SK-N-DZ (cell line): ENCODE measurements around the gene STAU1.
"Not testable (repeated sequence)": the region's sequence is repeated elsewhere in the genome, so short reads cannot be mapped to it uniquely, and the experiment has no call there.

Source experiments
- DNase-seq: peaks from one replicate; pipeline ENCODE4 v3.0.0-alpha.2; 2015; ENCODE audit warnings: low spot score

STAU1 gene

GRCh38 chr20:49166534-49167449 is 21.3 kb downstream of the STAU1 start:
- DNase-seq, result no peak

DNA sequence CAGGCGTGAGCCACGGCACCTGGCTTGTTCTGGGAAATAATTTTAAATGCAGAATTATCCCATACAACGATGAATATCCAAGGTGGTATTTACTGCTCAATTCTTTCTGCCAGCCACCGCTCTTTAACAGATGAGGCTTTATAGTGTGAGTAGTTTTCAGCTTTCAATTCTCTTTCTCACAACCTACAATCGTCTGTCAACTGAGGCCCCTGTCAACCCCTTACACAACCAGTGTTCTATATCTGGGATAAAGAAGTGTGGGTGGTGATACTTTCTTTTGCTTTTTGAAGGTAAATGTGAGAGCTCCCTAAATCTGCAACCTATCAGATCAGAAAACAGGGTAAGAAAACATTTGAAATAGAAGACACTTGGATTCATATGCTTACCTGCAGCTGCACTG is 22.5 kb downstream of the STAU1 start:
- DNase-seq, result no peak

GRCh38 chr20:49163696-49164095 is 24.4 kb downstream of the STAU1 start:
- no peak for DNase-seq

DNA sequence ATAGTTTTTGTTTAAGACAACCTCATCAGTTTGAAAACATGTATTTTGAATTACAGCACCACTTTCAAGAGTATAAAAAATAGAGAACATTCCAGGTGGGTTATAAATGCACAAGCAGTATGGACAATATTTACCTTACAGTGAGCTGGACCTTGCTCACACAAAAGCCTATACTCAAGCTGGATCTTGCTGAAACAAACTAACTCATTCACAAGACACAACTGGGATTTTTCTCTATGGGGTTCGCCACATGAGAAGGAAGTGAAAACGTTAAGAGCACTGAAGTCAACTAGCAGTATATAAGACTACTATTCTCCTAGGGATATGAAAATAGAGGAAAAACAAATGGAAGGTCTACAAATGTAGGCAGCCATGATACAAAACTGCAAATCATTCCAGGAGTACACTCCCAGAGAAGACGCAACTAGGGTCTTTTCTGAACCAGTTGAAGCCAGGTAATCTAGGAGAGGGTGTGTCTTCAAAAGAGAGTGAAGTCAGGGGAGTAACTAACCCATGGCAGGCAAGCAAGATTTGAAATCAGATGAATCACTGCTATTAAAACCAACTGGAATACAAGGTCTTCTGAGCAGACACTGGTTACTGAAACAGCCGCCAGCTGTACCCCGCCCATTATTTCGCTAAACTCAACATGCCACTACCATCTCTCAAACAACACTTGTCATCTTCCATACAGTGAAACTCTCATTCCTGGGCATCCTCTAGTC is 26.5 kb downstream of the STAU1 start:
- DNase-seq, result no peak

DNA sequence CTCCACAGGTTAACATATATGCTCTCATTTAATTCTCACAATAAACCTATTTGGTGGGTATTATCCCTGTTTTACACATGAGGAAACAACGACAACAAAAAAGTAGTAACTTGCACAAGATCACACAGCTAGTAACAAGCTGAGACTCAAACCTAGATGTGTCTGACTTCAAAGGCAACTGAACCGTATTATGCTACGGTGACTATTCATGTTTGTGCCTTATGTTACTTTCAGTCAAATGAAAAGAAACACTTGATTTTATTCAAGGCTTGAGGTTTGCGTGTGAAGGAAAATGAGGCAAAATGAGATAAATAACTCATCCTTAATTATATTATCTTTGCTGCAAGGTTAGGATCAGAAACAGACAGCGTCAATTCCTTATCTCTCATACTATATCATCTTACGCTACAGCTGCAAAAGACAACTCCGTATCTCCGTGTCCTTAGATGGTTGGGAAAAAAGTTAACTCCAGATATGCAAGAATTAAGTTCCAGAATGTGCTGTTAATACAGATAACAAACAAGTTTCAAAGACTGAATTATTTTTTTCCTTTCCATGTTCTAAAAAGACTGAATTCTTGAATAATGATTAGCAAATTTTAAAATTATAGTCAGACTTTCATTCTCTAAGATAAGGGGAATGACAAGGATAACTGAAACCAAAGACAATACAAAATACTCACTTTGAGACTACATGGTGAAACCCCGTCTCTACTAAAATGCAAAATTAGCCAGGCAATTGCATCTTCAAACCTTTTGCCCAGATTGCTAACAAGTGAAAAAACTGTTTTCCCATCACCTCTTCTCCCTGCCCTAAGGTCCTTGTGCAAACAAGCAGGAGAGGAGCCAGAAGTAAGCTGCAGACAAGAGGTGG is 27.8 kb downstream of the STAU1 start:
- DNase-seq, result peak; percentile 77

GRCh38 chr20:49157146-49157545 is 31.0 kb downstream of the STAU1 start:
- no peak for DNase-seq

- DNase-seq, result no peak
These were observed 31.7 kb downstream of the STAU1 start for GRCh38 chr20:49156481-49156880.

DNA sequence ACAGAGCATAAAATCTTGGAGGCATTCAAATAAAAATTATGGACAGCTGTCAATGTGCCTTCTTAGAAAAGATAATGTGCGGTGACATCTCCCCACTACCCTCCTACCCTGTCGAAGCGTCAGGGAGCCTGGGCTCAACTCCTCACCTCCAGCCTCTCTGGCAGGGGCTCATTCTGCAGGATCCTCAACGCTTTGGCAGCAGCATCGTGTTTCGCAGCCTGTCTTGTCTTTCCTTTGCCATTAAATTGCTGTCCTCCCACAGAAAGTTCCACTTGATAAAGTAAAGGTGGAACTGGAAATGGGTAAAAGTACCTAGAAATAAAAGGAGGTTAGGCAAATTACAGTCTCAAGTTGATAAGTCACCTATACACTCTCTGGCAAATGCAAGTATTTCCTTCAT is 36.7 kb downstream of the STAU1 start:
- no peak for DNase-seq

DNA sequence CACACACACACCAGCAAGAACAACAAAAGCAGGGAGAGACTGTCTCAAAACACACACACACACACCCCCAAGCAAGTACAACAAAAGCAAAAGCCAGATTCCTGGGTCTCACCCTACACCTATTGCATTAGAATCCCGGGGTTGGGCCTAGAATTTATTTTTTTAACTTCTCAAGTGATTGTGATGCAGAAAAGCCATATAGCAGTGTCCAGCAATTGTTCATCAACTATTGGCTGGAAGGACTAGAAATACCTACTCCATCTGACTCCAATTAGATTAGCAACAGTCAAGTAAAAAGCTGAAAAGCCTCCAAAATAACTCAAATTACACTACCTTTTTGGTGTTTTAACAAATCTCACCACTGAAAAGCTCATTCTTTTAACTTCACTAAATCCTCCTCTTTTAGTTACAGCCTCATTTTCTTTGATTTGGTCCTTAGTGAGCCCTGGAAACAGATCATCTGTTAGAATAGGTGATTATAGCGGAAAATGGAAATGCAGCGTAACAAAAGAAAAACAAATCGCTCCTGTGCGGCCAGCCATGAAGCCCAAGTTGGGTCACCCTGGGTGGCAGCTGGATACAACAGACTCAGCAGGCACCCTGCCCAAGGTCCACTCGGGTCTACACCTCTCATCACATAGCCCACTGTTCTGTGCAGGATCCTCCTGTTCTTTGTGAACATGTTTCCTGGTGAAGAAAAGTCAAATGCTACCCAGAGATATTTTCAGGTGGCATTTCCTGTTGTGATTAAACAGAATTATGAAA is 38.7 kb downstream of the STAU1 start:
- DNase-seq, result no peak

GRCh38 chr20:49148601-49149000 is 39.5 kb downstream of the STAU1 start:
- DNase-seq, result no peak

GRCh38 chr20:49147296-49147695 is 40.8 kb downstream of the STAU1 start:
- no peak for DNase-seq

DNA sequence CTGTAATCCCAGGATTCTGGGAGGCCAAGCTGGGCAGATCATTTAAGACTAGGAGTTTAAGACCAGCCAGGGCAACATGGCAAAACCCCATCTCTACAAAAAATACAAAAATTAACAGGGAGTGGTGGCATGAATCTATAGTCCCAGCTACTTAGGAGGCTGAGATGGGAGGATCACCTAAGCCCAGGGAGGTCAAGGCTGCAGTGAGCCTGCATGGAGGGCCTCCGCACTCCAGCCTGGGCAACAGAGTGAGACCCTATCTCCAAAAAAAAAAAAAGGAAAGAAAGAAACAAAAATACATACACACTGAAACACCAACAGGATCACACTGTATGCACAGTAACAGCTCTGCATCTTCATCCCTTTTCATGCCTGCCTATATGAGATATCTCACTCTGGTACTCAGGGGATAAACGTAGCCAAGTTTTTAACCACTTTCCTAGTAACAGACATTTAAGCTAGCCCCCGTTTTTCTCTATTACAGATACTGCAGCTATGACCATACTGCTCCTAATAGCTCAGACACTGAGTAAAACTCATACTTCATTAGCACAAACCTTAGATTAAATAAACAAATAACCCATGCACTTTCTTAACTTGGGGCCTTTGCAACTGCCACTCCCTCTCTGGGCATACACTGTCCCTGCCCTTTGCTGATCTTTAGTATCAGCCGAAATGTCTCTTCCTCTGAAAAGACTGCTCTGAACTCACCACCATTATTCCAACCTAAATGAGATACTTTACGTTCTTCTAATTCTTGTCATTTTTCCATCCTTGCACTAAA is 41.5 kb downstream of the STAU1 start:
- no peak for DNase-seq

GRCh38 chr20:49140834-49141233 is 47.3 kb downstream of the STAU1 start:
- no peak for DNase-seq

DNA sequence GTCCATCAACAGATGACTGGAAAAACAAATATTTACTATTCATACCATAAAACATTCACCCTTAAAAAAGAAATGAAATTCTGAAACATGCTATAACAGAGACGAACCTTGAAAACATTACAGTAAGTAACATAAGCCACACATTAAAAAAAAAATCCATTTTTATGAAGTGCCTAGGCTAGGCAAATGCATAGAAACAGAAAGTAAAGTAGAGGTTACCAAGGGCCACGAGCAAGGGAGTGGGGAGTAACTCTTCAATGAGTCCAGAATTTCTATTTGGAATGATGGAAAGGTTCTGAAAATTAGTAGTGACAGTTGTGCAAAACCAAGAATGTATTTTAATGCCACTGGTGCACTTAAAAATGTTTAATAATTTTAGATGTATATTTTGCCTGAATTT is 47.7 kb downstream of the STAU1 start:
- no peak for DNase-seq

DNA sequence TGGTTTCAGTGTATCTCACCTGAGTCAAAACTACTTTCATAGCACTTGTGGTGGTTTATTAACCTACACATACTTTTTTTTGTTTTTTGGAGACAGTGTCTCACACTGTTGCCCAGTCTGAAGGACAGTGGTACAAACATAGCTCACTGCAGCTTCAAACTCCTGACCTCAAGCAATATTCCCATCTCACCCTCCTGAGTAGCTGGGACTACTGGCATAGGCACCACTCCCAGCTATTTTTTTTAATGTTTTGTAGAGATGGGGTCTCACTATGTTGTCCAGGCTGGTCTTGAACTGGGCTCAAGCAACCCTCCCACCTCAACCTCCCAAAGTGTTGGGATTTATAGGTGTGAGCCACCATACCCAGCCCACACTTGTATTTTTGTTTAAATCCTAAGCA is 49.7 kb downstream of the STAU1 start:
- no peak for DNase-seq

DNA sequence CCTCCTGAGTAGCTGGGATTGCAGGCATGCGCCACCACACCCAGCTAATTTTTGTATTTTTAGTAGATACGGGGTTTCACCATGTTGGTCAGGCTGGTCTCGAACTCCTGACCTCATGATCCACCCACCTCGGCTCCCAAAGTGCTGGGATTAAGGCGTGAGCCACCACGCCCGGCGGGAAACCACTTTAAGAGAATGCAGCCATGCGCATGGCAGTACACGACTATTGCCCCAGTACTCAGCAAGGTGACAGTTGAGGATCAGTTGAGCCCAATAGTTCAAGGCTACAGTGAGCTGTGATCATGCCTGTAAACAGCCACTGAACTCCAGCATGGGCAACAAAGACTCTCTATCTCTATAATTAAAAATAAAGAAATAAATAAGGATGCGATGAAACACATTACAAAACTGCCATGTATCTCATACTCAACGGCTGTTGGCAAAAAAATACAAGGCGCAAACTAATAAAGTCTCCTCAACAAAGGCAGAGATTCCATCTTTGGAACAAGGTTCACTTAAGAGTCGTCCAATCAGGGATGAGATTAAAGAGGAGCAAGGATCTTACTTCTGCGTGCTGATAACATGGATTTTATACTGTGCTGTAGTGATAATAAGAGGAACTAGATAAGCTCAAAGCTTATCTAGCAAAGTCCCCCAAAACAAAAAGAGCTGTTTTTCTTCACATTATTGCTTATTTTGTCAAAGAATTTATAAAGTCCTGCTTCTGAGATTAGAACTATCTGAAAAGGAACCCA is 51.1 kb downstream of the STAU1 start:
- DNase-seq, result no peak

- DNase-seq, result not testable (repeated sequence)
These were observed 53.3 kb downstream of the STAU1 start for GRCh38 chr20:49134797-49135196.

DNA sequence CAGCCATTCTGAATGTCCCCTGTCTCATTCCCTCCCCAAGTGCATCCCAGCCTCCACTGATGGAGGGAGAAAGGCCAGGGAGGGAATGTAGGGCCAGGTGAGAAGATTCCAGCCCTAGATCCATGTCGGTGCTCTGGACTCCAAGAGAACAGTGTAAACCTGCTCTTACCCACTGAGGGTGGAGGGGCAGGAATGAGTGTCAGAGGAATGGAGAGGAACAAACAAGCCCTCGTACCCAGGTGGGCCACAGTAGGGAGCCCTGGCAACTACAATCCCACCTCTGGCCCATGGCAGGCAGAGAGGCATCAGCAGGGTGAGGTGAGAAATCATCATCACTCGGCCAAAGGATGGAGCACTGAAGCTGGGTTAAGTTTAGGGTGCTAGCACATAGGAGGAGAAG is 54.6 kb downstream of the STAU1 start:
- no peak for DNase-seq

DNA sequence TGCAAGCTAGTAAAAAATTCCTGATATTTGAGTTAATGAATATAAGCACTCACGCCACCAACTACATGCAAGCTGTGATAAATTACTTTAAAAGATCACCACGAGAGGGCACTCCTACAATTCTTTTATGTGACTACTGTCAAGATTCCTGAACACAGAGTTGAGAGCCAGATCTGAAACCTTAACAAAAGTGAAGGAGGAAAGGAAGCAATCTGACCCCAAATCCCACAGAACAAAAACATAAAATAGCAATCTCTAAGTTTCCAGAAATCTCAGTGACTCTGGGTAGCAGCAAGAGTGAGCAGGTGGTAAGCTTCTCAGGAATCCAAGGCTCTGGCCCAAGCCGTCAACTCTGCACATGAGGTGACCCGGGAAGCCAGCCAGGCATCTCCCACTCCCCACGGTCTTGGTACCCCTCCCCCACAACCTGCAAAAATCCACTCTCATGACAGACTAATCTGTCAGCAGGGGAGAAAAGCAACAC is 55.1 kb downstream of the STAU1 start:
- DNase-seq, result peak; percentile 72
